K562 (cell line): ENCODE results near the gene APP. TPM values are rescaled to one million over a fixed set of nuclear protein-coding genes. Genes with fewer than 3 reads are reported as not detected.

Experiments used
- ATAC-seq: fragments of 200-7000 bp; cut with Tn5 transposase; 3 replicates; pipeline ENCODE4 v1.9.1; 2020; ENCODE audit warnings: moderate library complexity
- BruUV-seq: library from RNA; stranded (reverse); fragments of 400-500 nt; replicated peaks from 2 replicates; lab custom pipeline; 2021; lab: Mats Ljungman, UMichigan
- CTCF ChIA-PET: fragments of 300-600 bp; formaldehyde crosslinking; extraction: SDS; loops from one replicate; lab custom pipeline; 2021; ENCODE audit warnings: low intra/inter-chr PET ratio; lab: Yijun Ruan, JAX
- POLR2A ChIA-PET: fragments of 300-600, 350-650 bp; sonication (Branson Sonifier 250); formaldehyde crosslinking; extraction: SDS; loops from one replicate; lab custom pipeline; 2021; ENCODE audit warnings: antibody characterized with exemption, inconsistent platforms; lab: Yijun Ruan, JAX
- DNase-seq, 4 experiments: peaks; one replicate each; pipeline versions ENCODE4 v3.0.0 to v3.0.0-alpha.2; 2011 to 2018; ENCODE audit warnings: low spot score in 3 of 4, mixed read lengths in 3 of 4; ENCODE audit errors: extremely low read depth in 1 of 4
- FAIRE-seq: peaks from 2 replicates; lab custom pipeline; 2011; peaks lifted over from hg19 to GRCh38; lab: Jason Lieb, UNC
- H2AFZ ChIP-seq: 2 replicates; pipeline ENCODE4 v1.6.0; 2011; ENCODE audit warnings: low read depth, low read length, control low read depth, inconsistent platforms
- H3K27ac ChIP-seq: fragments of 200-600 bp; 3 replicates; pipeline ENCODE4 v1.8.0; 2011; ENCODE audit warnings: low read depth, mild to moderate bottlenecking, control low read depth, inconsistent platforms, low read length, moderate library complexity, mixed read lengths; ENCODE audit errors: extremely low read depth
- H3K27me3 ChIP-seq, 2 experiments: fragments of 300-600 bp in 1 of 2; 2 replicates in 1 of 2; 3 replicates in 1 of 2; pipeline versions ENCODE4 v1.6.0 to v1.8.0; 2011; ENCODE audit warnings: inconsistent platforms in 2 of 2, low read length in 2 of 2, mild to moderate bottlenecking in 1 of 2, mixed read lengths in 1 of 2, moderate library complexity in 1 of 2; ENCODE audit not compliant: control insufficient read depth in 2 of 2, insufficient read depth in 2 of 2
- H3K36me3 ChIP-seq: fragments of 300-600 bp; 3 replicates; pipeline ENCODE4 v1.8.0; 2011; ENCODE audit warnings: mild to moderate bottlenecking, low read length, inconsistent platforms; ENCODE audit not compliant: control insufficient read depth, insufficient read depth
- H3K4me1 ChIP-seq, 2 experiments: fragments of 200-600 bp in 1 of 2; replicated peaks in 1 of 2; 2 replicates in 1 of 2; 3 replicates in 1 of 2; pipeline versions ENCODE4 v1.5.1 to v1.8.0; 2011; ENCODE audit warnings: inconsistent platforms in 2 of 2, low read length in 2 of 2, mild to moderate bottlenecking in 1 of 2, mixed read lengths in 1 of 2, moderate library complexity in 1 of 2; ENCODE audit not compliant: control insufficient read depth in 2 of 2, insufficient read depth in 2 of 2
- H3K4me2 ChIP-seq: 2 replicates; pipeline ENCODE4 v1.6.1; 2011; ENCODE audit warnings: low read length, control low read depth, inconsistent platforms, mixed read lengths; ENCODE audit not compliant: insufficient read depth
- H3K4me3 ChIP-seq: fragments of 200-600 bp; sonication (generic), shearing (Covaris generic); 2 replicates; pipeline ENCODE4 v1.5.1; 2016; ENCODE audit warnings: control low read depth, inconsistent platforms
- H3K79me2 ChIP-seq: fragments of 200-600 bp; 3 replicates; pipeline ENCODE4 v1.8.0; 2011; ENCODE audit warnings: low read length, inconsistent platforms; ENCODE audit not compliant: control insufficient read depth, insufficient read depth
- H3K9ac ChIP-seq, 2 experiments: 2 replicates each; pipeline versions ENCODE4 v1.6.0 to v1.6.1; 2011; ENCODE audit warnings: low read depth in 2 of 2, low read length in 2 of 2, control low read depth in 1 of 2, inconsistent platforms in 1 of 2, mild to moderate bottlenecking in 1 of 2, mixed read lengths in 1 of 2; ENCODE audit not compliant: insufficient read depth in 1 of 2
- H3K9me1 ChIP-seq: one replicate; pipeline ENCODE4 v1.6.0; 2011; ENCODE audit warnings: inconsistent platforms, mild to moderate bottlenecking, low read length, moderate library complexity; ENCODE audit not compliant: control insufficient read depth, insufficient read depth
- H3K9me3 ChIP-seq: replicated peaks from 2 replicates; pipeline ENCODE4 v1.5.1; 2011; ENCODE audit warnings: low read depth, low read length, inconsistent platforms; ENCODE audit not compliant: control insufficient read depth, insufficient read depth
- H4K20me1 ChIP-seq: replicated peaks from 2 replicates; pipeline ENCODE4 v1.6.1; 2011; ENCODE audit warnings: low read length, inconsistent platforms, mixed read lengths; ENCODE audit not compliant: control insufficient read depth, insufficient read depth
- ASH1L ChIP-seq: fragments of 450-650 bp; IDR thresholded peaks from 2 replicates; pipeline ENCODE4 v1.6.1; 2018; ENCODE audit warnings: borderline replicate concordance, mild to moderate bottlenecking, low read depth; ENCODE audit not compliant: partially characterized antibody
- CBFA2T2 ChIP-seq: fragments of 450-650 bp; conservative IDR thresholded peaks from 2 replicates; pipeline ENCODE4 v1.6.1; 2017; ENCODE audit warnings: mild to moderate bottlenecking
- CEBPG ChIP-seq, 3 experiments: fragments of 200-800 bp in 1 of 3; sonication (Bioruptor generic) in 1 of 3; sonication (generic) in 1 of 3; formaldehyde crosslinking in 1 of 3; IDR thresholded peaks in 2 of 3; conservative IDR thresholded peaks in 1 of 3; 2 replicates each; pipeline versions ENCODE4 v1.6.1 to v1.8.0; 2016 to 2022; ENCODE audit warnings: missing compliant biosample characterization in 2 of 3, missing genetic modification characterization in 2 of 3, mild to moderate bottlenecking in 1 of 3, missing genetic modification reagents in 1 of 3
- CREB3 ChIP-seq: fragments of 450-650 bp; conservative IDR thresholded peaks from 2 replicates; pipeline ENCODE4 v1.6.1; 2016; ENCODE audit warnings: missing genetic modification characterization, low read depth, mild to moderate bottlenecking, missing compliant biosample characterization, moderate library complexity
- ETS2 ChIP-seq: IDR thresholded peaks from 2 replicates; pipeline ENCODE4 v1.6.1; 2016; ENCODE audit warnings: borderline replicate concordance, missing genetic modification characterization, mild to moderate bottlenecking, moderate library complexity, missing compliant biosample characterization; ENCODE audit not compliant: poor library complexity, severe bottlenecking
- GABPB1 ChIP-seq: sonication (generic); formaldehyde crosslinking; IDR thresholded peaks from 2 replicates; pipeline ENCODE4 v1.8.0; 2022; ENCODE audit warnings: mild to moderate bottlenecking, missing genetic modification reagents
- GATAD2A ChIP-seq: fragments of 450-650 bp; IDR thresholded peaks from 2 replicates; pipeline ENCODE4 v1.6.1; 2017
- MAFK ChIP-seq: IDR thresholded peaks from 2 replicates; pipeline ENCODE4 v1.6.1; 2011; ENCODE audit warnings: low read length, improper control_type of control experiment
- NFE2L1 ChIP-seq: fragments of 450-650 bp; IDR thresholded peaks from 2 replicates; pipeline ENCODE4 v1.6.1; 2016; ENCODE audit warnings: missing genetic modification characterization, low read depth, mild to moderate bottlenecking, missing compliant biosample characterization, moderate library complexity, borderline replicate concordance
- SAFB2 ChIP-seq: fragments of 200-400 bp; formaldehyde crosslinking; IDR thresholded peaks from 2 replicates; pipeline ENCODE4 v1.6.1; 2018; ENCODE audit warnings: borderline replicate concordance, low read length, low read depth, moderate library complexity; ENCODE audit not compliant: severe bottlenecking
- SP2 ChIP-seq: IDR thresholded peaks from 2 replicates; pipeline ENCODE4 v1.6.1; 2011; ENCODE audit warnings: mild to moderate bottlenecking, low read depth, low read length, moderate library complexity; ENCODE audit not compliant: poor library complexity, severe bottlenecking; ENCODE audit errors: extremely low read depth
- STAG1 ChIP-seq: sonication (generic); formaldehyde crosslinking; IDR thresholded peaks from 2 replicates; pipeline ENCODE4 v1.5.0; 2020; ENCODE audit warnings: missing genetic modification reagents, borderline replicate concordance
- ZNF551 ChIP-seq: fragments of 250-450 bp; sonication (Bioruptor Pico); IDR thresholded peaks from 2 replicates; pipeline ENCODE4 v1.5.0; 2021; ENCODE audit warnings: mild to moderate bottlenecking, moderate library complexity
- ZSCAN29 ChIP-seq: fragments of 450-650 bp; IDR thresholded peaks from 2 replicates; pipeline ENCODE4 v1.6.1; 2017
- WGBS: fragments of 100-300 bp; shearing (Covaris generic); methylation state at CpG from one replicate; pipeline ENCODE4 v1.1.6; 2016; ENCODE audit warnings: low coverage, mixed read lengths; ENCODE audit not compliant: insufficient coverage; ENCODE audit errors: missing lambda C conversion rate; 5-methylcytosine and 5-hydroxymethylcytosine counted together
- in situ Hi-C: fragments of 300-500 bp; cut with MboI; formaldehyde crosslinking; loops from 4 replicates; pipeline ENCODE4 v1.15.0; 2018; ENCODE audit warnings: inconsistent platforms, mixed read lengths
- intact Hi-C: fragments of 100-400 bp; cut with micrococcal nuclease; formaldehyde crosslinking; loops from 2 replicates; pipeline ENCODE4 v1.14.2; 2022
- polyA plus RNA-seq, 8 experiments: library from polyadenylated mRNA; depleted of rRNA in 4 of 8; stranded (reverse) in 5 of 8; unstranded in 3 of 8; fragments of >200 nt; fragmentation: Nextera tagmentation in 2 of 8; fragmentation: Illumina TruSeq in 1 of 8; extraction: Ambion mirVana in 2 of 8; extraction: Trizol in 1 of 8; gene quantifications; 2 replicates each; pipeline versions ENCODE4 v1.2.1 to v1.2.3, GENCODE V29; 2011 to 2014; ENCODE audit warnings: inconsistent platforms in 1 of 8, missing spikeins in 1 of 8
- total RNA-seq, 7 experiments: library from RNA; depleted of rRNA in 6 of 7; stranded (reverse); fragments of >200 nt in 6 of 7; fragmentation: Illumina TruSeq in 2 of 7; extraction: Trizol in 2 of 7; gene quantifications; 2 replicates each; pipeline versions ENCODE4 v1.2.1 to v1.2.3, GENCODE V29; 2011 to 2021; ENCODE audit warnings: low replicate concordance in 1 of 7
- TF ChIP-seq, protein P1 (sequence below): fragments of 250-450 bp; sonication (Bioruptor Pico); IDR thresholded peaks from 2 replicates; pipeline ENCODE4 v1.5.0; 2021; ENCODE audit warnings: mild to moderate bottlenecking, moderate library complexity

APP gene
- total and polyA plus RNA-seq, 9 of the 15 experiments (the other 6 are each of a cell fraction or from before 2014, with no cell fraction given): 0.01 to 1.5 (median 0.16) TPM; not detected in 5

GRCh38 chr21:26127918-26128317, 42.7 kb downstream of the APP start (continued):
- TF ChIP-seq, protein P1, sequence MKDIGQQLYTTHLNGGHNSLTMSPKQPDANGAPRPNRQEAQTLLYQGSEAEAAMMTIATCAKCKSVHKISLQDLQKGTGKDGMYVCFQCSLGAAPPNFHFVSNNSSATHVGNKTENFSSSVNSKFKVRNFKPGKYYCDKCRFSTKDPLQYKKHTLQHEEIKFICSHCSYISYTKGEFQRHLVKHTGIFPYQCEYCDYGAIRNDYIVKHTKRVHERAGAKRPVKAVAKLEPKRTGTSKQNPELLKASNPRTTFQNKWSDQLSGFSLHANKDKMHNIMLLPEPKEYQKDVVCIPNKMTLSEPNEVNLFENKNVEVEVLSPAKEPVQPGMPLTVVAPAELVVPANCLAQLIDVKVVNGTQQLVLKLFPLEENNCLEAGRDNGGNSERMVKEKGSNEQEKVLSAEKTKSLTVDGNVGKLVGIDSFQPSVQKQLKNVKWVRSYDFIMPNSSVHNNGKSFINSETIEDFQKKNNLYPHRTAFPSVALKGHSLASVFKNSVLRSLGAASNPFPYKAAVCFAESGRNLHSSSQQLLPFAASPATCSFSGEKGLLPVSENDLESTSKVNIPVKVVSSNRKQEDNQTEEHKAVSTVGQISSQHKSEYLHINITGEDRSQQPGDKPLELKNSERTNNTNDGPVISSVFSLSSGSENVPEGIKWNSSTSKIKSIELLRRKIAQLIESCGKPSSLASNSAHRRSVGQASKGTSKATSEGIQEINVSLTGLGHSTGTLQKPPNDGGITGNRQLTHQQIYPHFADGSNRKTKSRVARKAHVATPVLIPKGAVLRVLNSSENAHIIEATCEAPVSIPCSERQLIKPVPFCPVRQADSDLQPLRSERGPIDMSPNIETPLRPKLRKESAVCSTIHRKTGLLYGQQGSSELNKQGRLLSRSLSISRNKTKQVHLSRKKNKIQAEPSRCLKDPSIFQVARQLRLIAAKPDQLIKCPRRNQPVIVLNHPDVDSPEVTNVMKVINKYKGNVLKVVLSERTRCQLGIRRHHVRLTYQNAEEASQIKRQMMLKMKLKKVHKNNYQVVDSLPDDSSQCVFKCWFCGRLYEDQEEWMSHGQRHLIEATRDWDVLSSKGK (CRISPR knock-in tag): no peak
- TF ChIP-seq GABPB1 (CRISPR knock-in tag): no peak
- no peak for TF ChIP-seq STAG1 (CRISPR knock-in tag)
- TF ChIP-seq CBFA2T2: no peak

DNA sequence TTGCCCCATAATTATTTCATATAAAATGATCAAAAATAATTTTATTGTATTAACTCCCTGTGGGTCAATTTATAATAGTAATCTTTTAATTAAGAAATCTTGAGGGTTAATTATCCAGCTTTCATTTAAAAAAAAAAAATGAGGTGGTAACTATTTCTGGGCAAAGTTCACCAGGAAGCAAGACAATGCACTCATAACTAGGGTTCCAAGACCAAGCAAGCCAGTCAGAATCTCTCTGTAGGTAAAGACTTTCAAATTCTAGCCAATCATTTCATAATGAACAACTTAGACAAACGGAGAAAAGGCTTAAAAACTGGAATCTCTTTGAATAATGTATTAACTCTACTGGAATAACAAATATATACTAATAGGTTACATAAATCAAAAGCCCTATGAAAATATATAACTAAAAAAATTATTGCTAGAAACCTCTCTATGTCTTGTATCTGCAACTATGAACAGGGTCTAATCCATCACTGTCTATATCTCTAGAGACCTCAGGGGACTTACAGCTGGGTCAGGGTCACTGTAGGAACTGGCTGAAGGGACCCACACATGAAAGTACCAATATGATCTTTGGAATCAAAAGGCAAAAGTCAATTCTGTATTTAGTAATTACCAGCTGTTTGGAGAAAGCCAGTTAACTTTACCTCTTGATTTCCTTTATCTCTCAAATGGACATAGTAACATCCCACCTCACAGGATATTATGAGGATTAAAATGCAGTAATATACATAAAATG, 43.3 kb downstream of the APP start:
- Histone ChIP-seq H3K79me2 (no peaks in the 10 kb centered on the region), H3K4me3 (no peak overlapping the region), H3K9ac (no peak overlapping the region), H3K27ac (no peak overlapping the region), H4K20me1 (no peaks in the 10 kb centered on the region), H3K4me1 (no peaks in the 10 kb centered on the region), H3K36me3 (no peaks in the 10 kb centered on the region), H2AFZ (no peak overlapping the region), H3K4me2 (no peak overlapping the region), H3K9me1 (no peaks in the 10 kb centered on the region), H3K27me3 (no peaks in the 10 kb centered on the region), H3K9me3 (no peaks in the 10 kb centered on the region)
- DNase-seq: no peak
- intact Hi-C loops: no loop called here
- 0% methylated on average over 1 of the region's 1 CpG for WGBS
- in situ Hi-C loops: no loop called here
- TF ChIP-seq ETS2: no peak
- TF ChIP-seq ZSCAN29: no peak
- no peak for TF ChIP-seq GATAD2A
- TF ChIP-seq CREB3 (tag): no peak
- no peak for TF ChIP-seq MAFK
- TF ChIP-seq CEBPG (CRISPR knock-in tag; IDR thresholded peaks at IDR 0.05): no peak
- no peak for TF ChIP-seq CEBPG (tag; conservative IDR thresholded peaks at IDR 0.05 in 1 of 2, IDR thresholded peaks at IDR 0.05 in 1 of 2)
- no peak for TF ChIP-seq SAFB2
- no peak for TF ChIP-seq ZNF551
- TF ChIP-seq ASH1L: no peak
- no peak for TF ChIP-seq NFE2L1
- TF ChIP-seq SP2: no peak
- ChIA-PET CTCF (no interaction called here), POLR2A (no interaction called here)
- BruUV-seq: no TSS peak
- ATAC-seq: no peak
- no peak for FAIRE-seq
